Measurements from ENCODE around the gene GPX6. TPM values are rescaled to one million over a fixed set of nuclear protein-coding genes. Genes with fewer than 3 reads are reported as not detected.

Gene GPX6, protein sequence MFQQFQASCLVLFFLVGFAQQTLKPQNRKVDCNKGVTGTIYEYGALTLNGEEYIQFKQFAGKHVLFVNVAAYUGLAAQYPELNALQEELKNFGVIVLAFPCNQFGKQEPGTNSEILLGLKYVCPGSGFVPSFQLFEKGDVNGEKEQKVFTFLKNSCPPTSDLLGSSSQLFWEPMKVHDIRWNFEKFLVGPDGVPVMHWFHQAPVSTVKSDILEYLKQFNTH
- not detected for total RNA-seq

DNA sequence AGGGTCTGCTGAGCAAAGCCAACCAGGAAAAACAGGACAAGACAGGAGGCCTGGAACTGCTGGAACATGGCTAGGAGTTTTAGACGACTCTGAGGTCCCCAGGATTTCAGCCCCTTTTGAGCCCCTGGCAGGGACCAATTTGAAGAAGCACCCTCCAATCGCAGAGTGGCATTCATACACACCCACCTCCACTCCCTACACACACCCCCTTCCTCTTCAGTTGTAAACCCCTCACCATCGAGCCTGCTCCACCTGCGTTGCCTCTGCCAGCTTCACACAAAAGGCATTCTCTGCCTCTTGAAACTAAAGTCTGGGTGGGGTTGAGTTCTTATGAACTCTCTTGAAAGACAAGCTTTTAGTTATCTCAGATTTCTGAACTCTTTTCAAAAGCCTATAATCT, at the start of gene GPX6:
TSS of gene GPX6 (minus strand) at position 118 of the 400 bp plus-strand sequence. CDS start at position 68, 50 bp downstream.
- H3K27me3 ChIP-seq: peaks cover 0 to 24% (median 0%) of the 10 kb centered on the region in 4 donors
- intact Hi-C loops (cut with DNase I): no loop called here
- no peaks in the 10 kb centered on the region for H3K36me3 ChIP-seq
- H3K4me1 ChIP-seq: no peaks in the 10 kb centered on the region
- 32 to 45% methylated on average over 4 of the region's 4 CpGs for WGBS, 2 donors
- no peaks in the 10 kb centered on the region for H3K9me3 ChIP-seq
- TF ChIP-seq, protein P1, sequence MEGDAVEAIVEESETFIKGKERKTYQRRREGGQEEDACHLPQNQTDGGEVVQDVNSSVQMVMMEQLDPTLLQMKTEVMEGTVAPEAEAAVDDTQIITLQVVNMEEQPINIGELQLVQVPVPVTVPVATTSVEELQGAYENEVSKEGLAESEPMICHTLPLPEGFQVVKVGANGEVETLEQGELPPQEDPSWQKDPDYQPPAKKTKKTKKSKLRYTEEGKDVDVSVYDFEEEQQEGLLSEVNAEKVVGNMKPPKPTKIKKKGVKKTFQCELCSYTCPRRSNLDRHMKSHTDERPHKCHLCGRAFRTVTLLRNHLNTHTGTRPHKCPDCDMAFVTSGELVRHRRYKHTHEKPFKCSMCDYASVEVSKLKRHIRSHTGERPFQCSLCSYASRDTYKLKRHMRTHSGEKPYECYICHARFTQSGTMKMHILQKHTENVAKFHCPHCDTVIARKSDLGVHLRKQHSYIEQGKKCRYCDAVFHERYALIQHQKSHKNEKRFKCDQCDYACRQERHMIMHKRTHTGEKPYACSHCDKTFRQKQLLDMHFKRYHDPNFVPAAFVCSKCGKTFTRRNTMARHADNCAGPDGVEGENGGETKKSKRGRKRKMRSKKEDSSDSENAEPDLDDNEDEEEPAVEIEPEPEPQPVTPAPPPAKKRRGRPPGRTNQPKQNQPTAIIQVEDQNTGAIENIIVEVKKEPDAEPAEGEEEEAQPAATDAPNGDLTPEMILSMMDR (IDR thresholded peaks at IDR 0.05): no peak
- TF ChIP-seq POLR2A (IDR thresholded peaks at IDR 0.05): no peak
- H3K4me3 ChIP-seq: no peak within 1 kb of the TSS
- DNase-seq: no peak
- no peak within 1 kb of the TSS for H3K27ac ChIP-seq

DNA sequence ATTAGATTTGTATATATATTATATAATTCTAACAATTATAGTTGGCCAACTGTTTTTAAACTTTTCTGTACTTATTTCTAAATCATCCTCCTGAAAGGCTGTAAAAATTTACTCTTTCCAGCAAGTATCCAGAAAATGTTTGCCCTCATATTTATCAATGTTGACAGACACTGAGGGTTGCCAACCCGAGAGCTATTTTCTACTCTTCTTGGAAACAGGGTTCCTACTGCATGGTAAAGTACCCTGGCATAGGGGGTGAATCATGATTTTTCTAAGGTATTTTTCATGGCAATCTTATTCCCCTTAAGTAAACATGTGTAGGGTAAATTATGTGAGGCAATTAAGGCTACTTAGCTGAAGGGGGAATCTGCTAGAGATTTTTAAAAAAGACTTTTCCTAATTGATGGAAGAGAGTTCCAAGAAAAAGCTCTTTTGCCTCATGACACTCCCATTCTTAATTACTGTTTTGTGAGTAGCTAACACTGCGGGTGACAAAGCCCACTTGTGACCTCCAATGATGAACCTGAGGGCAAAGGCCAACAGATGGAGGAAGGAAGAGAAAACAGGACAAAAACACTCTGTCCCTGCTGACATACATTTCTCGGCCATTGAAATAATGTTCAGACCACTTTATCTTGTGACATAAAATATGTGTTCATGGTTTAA, 48.0 kb upstream of the GPX6 start:
- Histone ChIP-seq H3K27ac (no peak overlapping the region), H3K4me3 (no peak overlapping the region), H3K36me3 (no peaks in the 10 kb centered on the region), H3K27me3 (peaks cover 0 to 16% (median 0%) of the 10 kb centered on the region in 4 donors), H3K4me1 (no peaks in the 10 kb centered on the region), H3K9me3 (no peaks in the 10 kb centered on the region)
- TF ChIP-seq, protein P1 (IDR thresholded peaks at IDR 0.05): no peak
- no peak for TF ChIP-seq POLR2A (IDR thresholded peaks at IDR 0.05)
- 43 to 52% methylated on average over 3 of the region's 3 CpGs for WGBS, 2 donors
- intact Hi-C loops (cut with DNase I): no loop called here
- DNase-seq: no peak

DNA sequence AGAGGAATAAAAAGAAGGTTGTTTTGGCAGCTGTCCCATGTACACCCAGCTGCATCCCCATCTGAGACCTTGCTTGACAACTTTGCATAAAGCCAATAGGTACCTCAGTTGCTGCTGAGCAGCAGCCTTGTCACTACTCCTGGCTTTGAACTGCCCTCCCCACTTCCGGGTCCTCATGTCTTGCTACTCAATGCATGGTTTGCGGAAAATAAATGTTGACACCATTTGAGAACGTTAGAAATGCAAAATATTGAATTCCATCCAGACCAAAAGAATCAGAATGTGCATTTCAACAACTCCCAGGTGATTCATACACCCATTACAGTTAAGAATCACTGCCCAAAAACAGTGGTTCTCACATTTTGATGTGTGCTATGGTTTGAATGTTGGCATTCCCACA, 43.0 kb upstream of the GPX6 start:
- Histone ChIP-seq H3K27ac (no peak overlapping the region), H3K36me3 (no peaks in the 10 kb centered on the region), H3K27me3 (peaks cover 0 to 39% (median 0%) of the 10 kb centered on the region in 4 donors), H3K4me3 (no peak overlapping the region), H3K9me3 (no peaks in the 10 kb centered on the region), H3K4me1 (no peaks in the 10 kb centered on the region)
- intact Hi-C loops (cut with DNase I): no loop called here
- no peak for DNase-seq
- TF ChIP-seq, protein P1 (IDR thresholded peaks at IDR 0.05): no peak
- no peak for TF ChIP-seq POLR2A (IDR thresholded peaks at IDR 0.05)
- 36 to 37% methylated on average over 3 of the region's 3 CpGs for WGBS, 2 donors

DNA sequence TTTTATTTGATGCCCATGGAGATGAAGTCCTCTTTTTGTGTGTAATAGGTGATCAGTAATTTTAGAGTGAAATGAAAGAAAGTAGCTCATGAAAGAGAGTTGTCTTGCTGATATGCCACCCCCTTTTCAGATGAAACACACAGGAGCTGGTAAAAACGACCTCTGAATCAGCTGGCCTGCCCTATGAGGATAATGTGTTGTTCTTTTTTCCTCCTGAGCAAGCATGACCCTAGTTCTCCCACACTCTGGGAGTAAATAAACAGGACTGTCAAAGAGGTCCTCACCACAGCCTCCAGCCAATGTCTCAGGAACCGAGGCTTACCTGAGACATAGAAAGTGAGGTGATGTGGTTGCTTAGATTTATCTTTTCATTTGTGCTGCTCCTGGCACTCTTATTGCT, 39.5 kb upstream of the GPX6 start:
- no peak overlapping the region for H3K27ac ChIP-seq
- intact Hi-C loops (cut with DNase I): no loop called here
- TF ChIP-seq POLR2A (IDR thresholded peaks at IDR 0.05): no peak
- TF ChIP-seq, protein P1 (IDR thresholded peaks at IDR 0.05): no peak
- no peak for DNase-seq
- 38 to 45% methylated on average over 2 of the region's 2 CpGs for WGBS, 2 donors
- peaks cover 0 to 50% (median 0%) of the 10 kb centered on the region in 4 donors for H3K27me3 ChIP-seq
- no peaks in the 10 kb centered on the region for H3K4me1 ChIP-seq
- H3K4me3 ChIP-seq: no peak overlapping the region
- no peaks in the 10 kb centered on the region for H3K9me3 ChIP-seq
- H3K36me3 ChIP-seq: no peaks in the 10 kb centered on the region

Measured in esophagus squamous epithelium (tissue), 5 donors.